ENCODE data around the gene PPIL3. TPM values are rescaled to one million over a fixed set of nuclear protein-coding genes. Genes with fewer than 3 reads are reported as not detected.

Gene PPIL3
- 16.4 and 32.7 TPM in 2 replicates for total RNA-seq

GRCh38 chr2:200888704-200889625, at the start of gene PPIL3, which contains the start of gene NIF3L1:
Gene PPIL3, minus strand, starts transcription at chr2:200889077. Its CDS starts 1,462 bp downstream, at chr2:200887615.
Gene NIF3L1, plus strand, starts transcription at chr2:200889371. Its CDS starts 2,573 bp downstream, at chr2:200891944.

DNA sequence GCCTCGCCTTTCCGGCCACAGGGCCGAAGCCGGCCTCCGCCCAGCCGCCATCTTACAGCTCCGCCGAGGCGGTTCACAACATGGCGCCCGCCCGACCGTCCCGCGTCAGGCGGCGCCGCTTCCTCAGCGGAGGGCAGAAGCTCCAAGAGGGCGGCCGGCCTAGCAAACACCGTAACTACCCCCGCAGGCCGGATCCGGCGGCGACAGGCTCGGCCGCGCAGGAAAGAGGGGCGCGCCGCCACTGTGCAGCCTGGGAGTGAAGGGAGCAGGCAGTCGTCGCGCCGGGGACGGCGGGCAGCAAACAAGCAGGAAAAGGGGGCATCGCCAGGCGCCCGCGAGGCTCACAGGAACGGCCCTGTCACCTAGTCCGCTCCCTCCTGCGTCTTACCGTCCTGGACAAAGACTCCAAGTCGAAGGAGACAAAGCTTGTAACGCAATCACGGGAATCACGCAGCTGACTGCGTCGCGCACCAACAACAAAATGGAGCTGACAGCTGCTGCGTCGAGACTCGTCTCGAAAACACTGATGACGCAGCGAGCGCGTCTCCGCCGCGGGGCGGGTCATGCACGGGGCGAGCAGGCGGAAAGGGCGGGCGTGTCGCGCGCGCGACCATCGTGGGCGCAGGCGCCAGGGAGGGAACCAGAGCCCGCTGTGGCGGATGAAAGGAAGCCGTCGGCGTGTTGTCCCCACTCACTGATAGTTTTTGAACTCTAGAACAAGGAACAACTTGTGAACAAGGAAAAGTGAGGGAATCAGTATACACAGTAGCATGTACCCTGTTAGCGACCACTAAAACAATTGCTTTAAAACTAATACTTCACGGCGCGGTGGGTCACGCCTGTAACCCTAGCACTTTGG, 24.5 kb downstream of the PPIL3 start, which contains the start of gene CLK1:
Gene CLK1, minus strand, starts transcription at position 483 of the 859 bp plus-strand sequence. CDS start 2,796 bp downstream, outside the sequence.

Other genes starting within 250 kb of the PPIL3 start
- gene BZW1, start 77.2 kb downstream of the PPIL3 start, total RNA-seq = 580 and 584 TPM in 2 replicates
- 80.6 and 103 TPM in 2 replicates for gene CLK1, start 24.4 kb downstream of the PPIL3 start, total RNA-seq
- gene NIF3L1, start 294 bp upstream of the PPIL3 start, total RNA-seq = 12.0 and 12.3 TPM in 2 replicates
- 13.0 and 20.6 TPM in 2 replicates for gene ORC2, start 74.6 kb upstream of the PPIL3 start, total RNA-seq
- gene HYCC2, start 182.6 kb upstream of the PPIL3 start, total RNA-seq = 9.9 and 10.0 TPM in 2 replicates
- 77.5 and 80.5 TPM in 2 replicates for gene NDUFB3, start 182.9 kb upstream of the PPIL3 start, total RNA-seq
- gene CFLAR, start 227.1 kb upstream of the PPIL3 start, total RNA-seq = 93.4 and 105 TPM in 2 replicates